ENCODE measurements around the gene RAB24. TPM values are rescaled to one million over a fixed set of nuclear protein-coding genes. Genes with fewer than 3 reads are reported as not detected.
"Not testable (repeated sequence)": the region's sequence is repeated elsewhere in the genome, so short reads cannot be mapped to it uniquely, and the experiment has no call there.

The RAB24 gene
- polyA plus RNA-seq, 1 experiment = 54.7 TPM

- Histone ChIP-seq H3K4me3 (ENCODE audit: low read depth, low read length) (no peak overlapping the region), H3K36me3 (ENCODE audit: control insufficient read depth, insufficient read depth, low read length) (peaks cover 10% of the 10 kb centered on the region), H3K27me3 (ENCODE audit: control insufficient read depth, insufficient read depth, low read length) (no peaks in the 10 kb centered on the region)
- ChIA-PET CTCF (interaction anchor here (1.9 to 2.7 kb wide), 3 partner anchors 15 to 156 kb away, joined by 5 to 18 read pairs (median 5); no protein-coding TSS in a partner anchor), POLR2A (no interaction called here)
- TF ChIP-seq, protein P1, sequence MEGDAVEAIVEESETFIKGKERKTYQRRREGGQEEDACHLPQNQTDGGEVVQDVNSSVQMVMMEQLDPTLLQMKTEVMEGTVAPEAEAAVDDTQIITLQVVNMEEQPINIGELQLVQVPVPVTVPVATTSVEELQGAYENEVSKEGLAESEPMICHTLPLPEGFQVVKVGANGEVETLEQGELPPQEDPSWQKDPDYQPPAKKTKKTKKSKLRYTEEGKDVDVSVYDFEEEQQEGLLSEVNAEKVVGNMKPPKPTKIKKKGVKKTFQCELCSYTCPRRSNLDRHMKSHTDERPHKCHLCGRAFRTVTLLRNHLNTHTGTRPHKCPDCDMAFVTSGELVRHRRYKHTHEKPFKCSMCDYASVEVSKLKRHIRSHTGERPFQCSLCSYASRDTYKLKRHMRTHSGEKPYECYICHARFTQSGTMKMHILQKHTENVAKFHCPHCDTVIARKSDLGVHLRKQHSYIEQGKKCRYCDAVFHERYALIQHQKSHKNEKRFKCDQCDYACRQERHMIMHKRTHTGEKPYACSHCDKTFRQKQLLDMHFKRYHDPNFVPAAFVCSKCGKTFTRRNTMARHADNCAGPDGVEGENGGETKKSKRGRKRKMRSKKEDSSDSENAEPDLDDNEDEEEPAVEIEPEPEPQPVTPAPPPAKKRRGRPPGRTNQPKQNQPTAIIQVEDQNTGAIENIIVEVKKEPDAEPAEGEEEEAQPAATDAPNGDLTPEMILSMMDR (IDR thresholded peaks at IDR 0.05; ENCODE audit: insufficient read depth, low read depth, low read length) = no peak
- DNase-seq (ENCODE audit: low read depth) = no peak
These were observed 34.2 kb downstream of the RAB24 start for GRCh38 chr5:177269232-177269895.

GRCh38 chr5:177265395-177265794, 38.1 kb downstream of the RAB24 start:
- Histone ChIP-seq H3K4me3 (ENCODE audit: low read depth, low read length) (no peak overlapping the region), H3K36me3 (ENCODE audit: control insufficient read depth, insufficient read depth, low read length) (peaks cover 10% of the 10 kb centered on the region), H3K27me3 (ENCODE audit: control insufficient read depth, insufficient read depth, low read length) (no peaks in the 10 kb centered on the region)
- CTCF ChIA-PET = interaction anchor here (0.9 to 1.0 kb wide), 2 partner anchors 29 to 152 kb away, joined by 3 read pairs; no protein-coding TSS in a partner anchor
- TF ChIP-seq, protein P1 (IDR thresholded peaks at IDR 0.05; ENCODE audit: insufficient read depth, low read depth, low read length) = no peak
- no peak for DNase-seq (ENCODE audit: low read depth)
- POLR2A ChIA-PET = no interaction called here

GRCh38 chr5:177264178-177264577, 39.3 kb downstream of the RAB24 start:
- no peak for DNase-seq (ENCODE audit: low read depth)

DNA sequence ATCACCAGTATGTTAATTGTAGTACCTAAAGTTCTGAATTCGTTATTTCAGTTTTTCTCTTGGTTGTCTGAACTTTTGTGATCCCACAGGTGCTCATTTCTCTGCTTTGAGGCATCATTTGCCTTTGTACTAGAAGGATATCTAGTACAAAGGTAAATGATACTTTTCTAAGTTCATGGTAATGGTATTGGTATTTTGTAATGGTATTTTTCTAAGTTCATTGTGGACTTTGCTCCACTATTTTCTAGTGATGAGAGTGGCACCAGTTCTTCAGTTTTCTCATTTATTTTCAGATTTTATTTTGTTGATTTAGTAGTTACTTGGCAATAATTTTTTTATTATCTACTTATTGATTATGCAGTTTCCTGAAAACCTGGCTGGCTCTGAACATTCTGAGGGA, 42.0 kb downstream of the RAB24 start:
- DNase-seq (ENCODE audit: low read depth) = no peak
- ChIA-PET POLR2A (no interaction called here), CTCF (no interaction called here)
- peaks cover 13% of the 10 kb centered on the region for H3K36me3 ChIP-seq (ENCODE audit: control insufficient read depth, insufficient read depth, low read length)
- no peaks in the 10 kb centered on the region for H3K27me3 ChIP-seq (ENCODE audit: control insufficient read depth, insufficient read depth, low read length)
- TF ChIP-seq, protein P1 (IDR thresholded peaks at IDR 0.05; ENCODE audit: insufficient read depth, low read depth, low read length) = no peak
- no peak overlapping the region for H3K4me3 ChIP-seq (ENCODE audit: low read depth, low read length)

More at GRCh38 chr5:177264178-177264577, 39.3 kb downstream of the RAB24 start:
- Histone ChIP-seq H3K4me3 (ENCODE audit: low read depth, low read length) (no peak overlapping the region), H3K36me3 (ENCODE audit: control insufficient read depth, insufficient read depth, low read length) (peaks cover 10% of the 10 kb centered on the region), H3K27me3 (ENCODE audit: control insufficient read depth, insufficient read depth, low read length) (no peaks in the 10 kb centered on the region)
- TF ChIP-seq, protein P1 (IDR thresholded peaks at IDR 0.05; ENCODE audit: insufficient read depth, low read depth, low read length) = no peak
- ChIA-PET CTCF (interaction anchor here (0.6 to 1.4 kb wide), 3 partner anchors 9 to 286 kb away, joined by 3 read pairs; no protein-coding TSS in a partner anchor), POLR2A (no interaction called here)

DNA sequence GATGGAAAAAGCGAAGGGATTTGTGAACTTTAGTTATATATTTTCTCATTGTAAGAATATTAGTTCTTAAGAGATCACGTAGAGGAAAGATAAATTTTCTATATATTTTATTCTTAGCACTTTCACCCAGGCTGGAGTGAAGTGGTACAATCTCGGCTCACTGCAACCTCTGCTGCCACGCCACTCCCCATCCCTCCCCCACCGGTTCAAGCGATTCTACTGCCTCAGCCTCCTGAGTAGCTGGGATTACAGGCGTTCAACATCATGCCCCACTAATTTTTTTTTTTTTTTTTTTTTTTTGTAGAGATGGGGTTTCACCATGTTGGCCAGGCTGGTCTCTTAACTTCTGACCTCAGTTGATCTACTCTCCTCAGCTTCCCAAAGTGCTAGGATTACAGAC, 42.6 kb downstream of the RAB24 start:
- DNase-seq (ENCODE audit: low read depth) = no peak
- ChIA-PET CTCF (no interaction called here), POLR2A (no interaction called here)
- Histone ChIP-seq H3K36me3 (ENCODE audit: control insufficient read depth, insufficient read depth, low read length) (peaks cover 11% of the 10 kb centered on the region), H3K27me3 (ENCODE audit: control insufficient read depth, insufficient read depth, low read length) (no peaks in the 10 kb centered on the region), H3K4me3 (ENCODE audit: low read depth, low read length) (no peak overlapping the region)
- TF ChIP-seq, protein P1 (IDR thresholded peaks at IDR 0.05; ENCODE audit: insufficient read depth, low read depth, low read length) = no peak

DNA sequence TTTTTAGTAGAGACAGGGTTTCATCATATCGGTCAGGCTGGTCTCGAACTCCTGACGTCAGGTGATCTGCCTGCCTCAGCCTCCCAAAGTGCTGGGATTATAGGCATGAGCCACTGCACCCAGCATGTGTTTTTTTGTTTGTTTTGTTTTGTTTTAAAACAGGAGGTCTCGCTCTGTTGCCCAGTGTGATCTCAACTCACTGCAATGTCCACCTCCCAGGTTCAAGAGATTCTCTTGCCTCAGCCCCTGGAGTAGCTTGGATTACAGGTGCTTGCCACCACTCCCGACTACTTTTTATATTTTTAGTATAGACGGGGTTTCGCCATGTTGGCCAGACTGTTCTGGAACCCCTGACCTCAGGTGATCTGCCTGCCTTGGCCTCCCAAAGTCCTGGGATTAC, 44.8 kb downstream of the RAB24 start:
- H3K36me3 ChIP-seq (ENCODE audit: control insufficient read depth, insufficient read depth, low read length); H3K27me3 ChIP-seq (ENCODE audit: control insufficient read depth, insufficient read depth, low read length); H3K4me3 ChIP-seq (ENCODE audit: low read depth, low read length); CTCF ChIA-PET; DNase-seq (ENCODE audit: low read depth); POLR2A ChIA-PET: not testable (repeated sequence)
